Measurements from ENCODE around the gene PMFBP1. TPM values are rescaled to one million over a fixed set of nuclear protein-coding genes. Genes with fewer than 3 reads are reported as not detected.

Gene PMFBP1
- total RNA-seq, 1 experiment from 2014 or later = 2.7 TPM

DNA sequence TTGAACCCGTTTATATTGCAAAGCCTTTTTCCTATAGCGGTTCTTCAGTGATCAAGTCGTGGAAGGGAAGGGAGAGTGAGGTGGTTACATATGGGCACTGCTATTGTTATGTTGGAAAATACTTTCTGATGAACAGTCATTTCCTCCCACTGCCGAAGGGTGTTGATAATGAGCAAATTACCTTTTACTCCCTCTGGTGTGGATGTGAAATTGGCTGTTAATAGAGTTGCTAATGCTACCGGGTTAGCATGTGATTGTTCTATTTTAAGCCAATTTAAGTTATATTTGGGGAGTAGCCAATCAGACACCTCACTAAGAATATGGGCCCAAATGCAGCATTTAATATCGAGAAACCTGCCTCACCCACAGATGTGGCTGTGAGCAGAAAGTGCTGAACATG, 15.6 kb upstream of the PMFBP1 start:
- no peak overlapping the region for H2AK5ac ChIP-seq (ENCODE audit: insufficient read length, low read length)
- peaks cover 0 to 3% of the 10 kb centered on the region in 2 experiments; a peak in 3 of 5 replicates for H3K9me3 Mint-ChIP-seq
- no peak overlapping the region for H2AFZ ChIP-seq (ENCODE audit: low read length)
- H3K4me1 ChIP-seq (ENCODE audit: insufficient read depth, low read length) = no peaks in the 10 kb centered on the region
- peaks cover 0 to 3% (median 0%) of the 10 kb centered on the region in 3 experiments; a peak in 2 of 7 replicates for H3K36me3 Mint-ChIP-seq (ENCODE audit: insufficient read depth in 1 of 3, low read depth in 3 of 3)
- H3K27me3 ChIP-seq (ENCODE audit: insufficient read depth, low read length) = no peaks in the 10 kb centered on the region
- no peak overlapping the region for H2BK5ac ChIP-seq (ENCODE audit: insufficient read length, low read length)
- no peak overlapping the region for H4K91ac ChIP-seq (ENCODE audit: insufficient read length, low read depth, low read length)
- H3K4ac ChIP-seq (ENCODE audit: low read depth, low read length) = no peak overlapping the region
- H3K9me3 ChIP-seq (ENCODE audit: control insufficient read depth, low read depth, low read length) = no peaks in the 10 kb centered on the region
- H4K8ac ChIP-seq (replicated peaks; ENCODE audit: insufficient read length, low read depth, low read length) = no peak overlapping the region
- TF ChIP-seq, protein P1, sequence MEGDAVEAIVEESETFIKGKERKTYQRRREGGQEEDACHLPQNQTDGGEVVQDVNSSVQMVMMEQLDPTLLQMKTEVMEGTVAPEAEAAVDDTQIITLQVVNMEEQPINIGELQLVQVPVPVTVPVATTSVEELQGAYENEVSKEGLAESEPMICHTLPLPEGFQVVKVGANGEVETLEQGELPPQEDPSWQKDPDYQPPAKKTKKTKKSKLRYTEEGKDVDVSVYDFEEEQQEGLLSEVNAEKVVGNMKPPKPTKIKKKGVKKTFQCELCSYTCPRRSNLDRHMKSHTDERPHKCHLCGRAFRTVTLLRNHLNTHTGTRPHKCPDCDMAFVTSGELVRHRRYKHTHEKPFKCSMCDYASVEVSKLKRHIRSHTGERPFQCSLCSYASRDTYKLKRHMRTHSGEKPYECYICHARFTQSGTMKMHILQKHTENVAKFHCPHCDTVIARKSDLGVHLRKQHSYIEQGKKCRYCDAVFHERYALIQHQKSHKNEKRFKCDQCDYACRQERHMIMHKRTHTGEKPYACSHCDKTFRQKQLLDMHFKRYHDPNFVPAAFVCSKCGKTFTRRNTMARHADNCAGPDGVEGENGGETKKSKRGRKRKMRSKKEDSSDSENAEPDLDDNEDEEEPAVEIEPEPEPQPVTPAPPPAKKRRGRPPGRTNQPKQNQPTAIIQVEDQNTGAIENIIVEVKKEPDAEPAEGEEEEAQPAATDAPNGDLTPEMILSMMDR (conservative IDR thresholded peaks at IDR 0.05) = no peak
- no CpG with 5 or more reads among the region's 6 CpGs for WGBS (ENCODE audit: extremely low coverage, insufficient read length, low lambda C conversion rate)
- no peak for DNase-seq
- H3K79me1 ChIP-seq (ENCODE audit: insufficient read depth, low read depth, low read length, poor library complexity, severe bottlenecking) = no peaks in the 10 kb centered on the region
- H3K79me2 ChIP-seq (ENCODE audit: insufficient read depth, low read length) = no peaks in the 10 kb centered on the region
- no peak overlapping the region for H3K56ac ChIP-seq (ENCODE audit: insufficient read length, low read depth, low read length)
- H2BK20ac ChIP-seq (ENCODE audit: low read depth, low read length, poor library complexity, severe bottlenecking) = no peak overlapping the region
- H4K20me1 ChIP-seq (ENCODE audit: control insufficient read depth, insufficient read depth, insufficient read length) = no peaks in the 10 kb centered on the region
- H3K9ac ChIP-seq (ENCODE audit: extremely low read depth, insufficient read length, low read length) = no peak overlapping the region
- H3K4me2 ChIP-seq (ENCODE audit: insufficient read depth, insufficient read length, low read length) = no peak overlapping the region
- no peak overlapping the region for H3K4me3 Mint-ChIP-seq
- no peak overlapping the region for H3K27ac ChIP-seq (ENCODE audit: insufficient read length, low read depth, low read length)
- H3K27ac Mint-ChIP-seq = no peak overlapping the region
- H3K18ac ChIP-seq (ENCODE audit: insufficient read length, low read depth, low read length) = no peak overlapping the region
- H3K23ac ChIP-seq (ENCODE audit: insufficient read length, low read depth, low read length) = no peak overlapping the region
- no peaks in the 10 kb centered on the region; a peak in 1 of 4 replicates for H3K4me1 Mint-ChIP-seq
- no peak overlapping the region for H2BK120ac ChIP-seq (ENCODE audit: low read depth, low read length, poor library complexity, severe bottlenecking)
- no peak overlapping the region for H3T11ph ChIP-seq (ENCODE audit: low read length)
- no peak overlapping the region for H4K5ac ChIP-seq (ENCODE audit: insufficient read length, low read depth, low read length)
- H3K14ac ChIP-seq (ENCODE audit: insufficient read depth, low read length) = no peak overlapping the region
- H3K27me3 Mint-ChIP-seq (ENCODE audit: low read depth) = 0 out of 2 replicates have a peak, but pooled peaks cover 2% of the 10 kb centered on the region
- no peak overlapping the region for H2BK15ac ChIP-seq (ENCODE audit: low read depth, low read length)
- H3K23me2 ChIP-seq (ENCODE audit: insufficient read length, low read depth, low read length, poor library complexity, severe bottlenecking) = no peaks in the 10 kb centered on the region
- no peak overlapping the region for H2BK12ac ChIP-seq (ENCODE audit: insufficient read length, low read depth, low read length)
